WTC11 (cell line): Measurements from ENCODE around the gene SVEP1.

Experiments
- CTCF ChIP-seq: fragments of 200-600 bp; IDR thresholded peaks from 2 replicates; pipeline ENCODE4 v1.8.0; 2022; ENCODE audit warnings: antibody characterized with exemption
- ESRRA ChIP-seq: sonication (generic); formaldehyde crosslinking; IDR thresholded peaks from 2 replicates; pipeline ENCODE4 v1.8.1; 2022; ENCODE audit warnings: mild to moderate bottlenecking, missing genetic modification reagents, borderline replicate concordance
- MAX ChIP-seq: sonication (generic); formaldehyde crosslinking; IDR thresholded peaks from 2 replicates; pipeline ENCODE4 v1.8.0; 2022; ENCODE audit warnings: mild to moderate bottlenecking, missing genetic modification reagents
- ZNF317 ChIP-seq: sonication (generic); formaldehyde crosslinking; IDR thresholded peaks from 2 replicates; pipeline ENCODE4 v1.8.1; 2023; ENCODE audit warnings: low read depth, mild to moderate bottlenecking, moderate library complexity, missing genetic modification reagents, borderline replicate concordance

DNA sequence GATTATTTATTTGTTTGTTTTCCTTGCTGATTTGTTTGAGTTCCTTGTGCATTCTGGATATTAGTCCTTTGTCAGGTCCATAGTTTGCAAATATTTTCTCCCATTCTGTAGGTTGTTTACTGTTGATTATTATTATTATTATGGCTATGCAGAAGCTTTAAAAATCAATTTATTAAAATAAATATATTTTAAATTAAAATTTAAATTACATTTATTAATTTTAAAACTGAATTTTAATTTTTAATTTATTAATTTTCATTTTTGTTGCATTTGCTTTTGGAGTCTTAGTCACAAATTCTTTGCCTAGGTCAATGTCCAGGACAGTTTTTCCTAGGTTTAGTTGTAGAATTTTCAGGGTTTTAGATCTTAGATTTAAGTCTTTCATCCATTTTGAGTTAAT is 50.9 kb downstream of the SVEP1 start:
- no peak for TF ChIP-seq CTCF
- no peak for TF ChIP-seq ZNF317 (CRISPR knock-in tag)
- TF ChIP-seq ESRRA (CRISPR knock-in tag), result no peak
- TF ChIP-seq MAX (CRISPR knock-in tag), result no peak
